ENCODE data around the gene EXOSC9. TPM values are rescaled to one million over a fixed set of nuclear protein-coding genes. Genes with fewer than 3 reads are reported as not detected.

Gene EXOSC9
- total RNA-seq, 4 donors from 2014 or later = 13.2 to 35.2 (median 22.5) TPM

DNA sequence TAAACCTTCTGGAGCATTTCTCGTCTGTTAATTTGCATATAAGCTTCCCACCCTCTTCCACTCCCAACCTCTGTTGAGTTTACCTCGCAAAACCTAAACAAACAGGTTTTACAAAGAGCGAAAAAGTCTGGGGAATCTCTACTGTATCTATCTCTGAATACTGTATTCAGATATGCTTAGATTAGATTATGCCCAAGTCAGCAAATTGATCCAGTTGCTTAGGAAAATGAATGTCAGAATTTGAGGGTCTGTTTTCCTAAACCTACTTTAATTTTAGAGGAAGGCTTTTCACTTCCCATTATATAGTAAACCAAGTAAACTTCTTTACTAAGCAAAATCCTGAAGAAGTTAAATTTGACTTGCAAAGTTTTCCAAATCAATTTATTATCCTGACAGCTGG, 15.9 kb downstream of the EXOSC9 start:
- 66 to 86% methylated on average over 3 of the region's 3 CpGs for WGBS, 2 donors (ENCODE audit: low coverage in 1 of 2)
- no peaks in the 10 kb centered on the region for H3K27me3 ChIP-seq
- H3K4me3 ChIP-seq = no peak overlapping the region
- peaks cover 0 to 59% (median 12%) of the 10 kb centered on the region in 4 donors for H3K36me3 ChIP-seq
- H3K4me1 ChIP-seq = peaks cover 0 to 4% (median 0%) of the 10 kb centered on the region in 4 donors
- H3K9me3 ChIP-seq = no peaks in the 10 kb centered on the region
- no peak for TF ChIP-seq POLR2AphosphoS5 (IDR thresholded peaks at IDR 0.05)
- intact Hi-C loops (cut with DNase I; ENCODE audit: low total_unique reads) (no loop called here), in situ Hi-C loops (cut with MboI; ENCODE audit: low pct_ligation_motif_present in 1 of 4, low pct_unique_long_range_greater_than_20kb in 1 of 4, low sequenced_read_pairs in 3 of 4) (no loop called here)
- no peak overlapping the region for H3K27ac ChIP-seq
- no peak for DNase-seq

DNA sequence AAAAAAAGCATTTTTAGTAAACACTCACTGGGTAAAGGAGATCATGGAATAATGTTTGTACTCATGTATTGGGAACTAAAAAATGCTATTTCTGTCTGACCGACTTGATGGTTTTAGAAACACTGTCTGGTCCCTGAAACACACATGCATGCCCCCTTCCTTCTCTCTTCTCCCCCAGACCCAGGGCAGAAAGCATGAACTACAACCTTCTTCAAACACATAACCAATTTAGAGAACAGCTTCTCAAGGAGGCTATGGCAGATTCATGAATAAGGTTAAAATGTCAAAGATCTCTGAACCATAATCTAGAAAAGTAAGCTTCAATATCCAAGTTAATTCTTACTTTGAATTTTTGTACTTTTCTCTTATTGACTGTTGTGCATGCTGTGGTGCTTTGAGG, 16.6 kb downstream of the EXOSC9 start:
- no peak for DNase-seq
- Histone ChIP-seq H3K4me3 (no peak overlapping the region), H3K9me3 (no peaks in the 10 kb centered on the region), H3K27me3 (no peaks in the 10 kb centered on the region), H3K27ac (no peak overlapping the region), H3K4me1 (peaks cover 0 to 10% (median 0%) of the 10 kb centered on the region in 4 donors), H3K36me3 (peaks cover 0 to 52% (median 10%) of the 10 kb centered on the region in 4 donors)
- WGBS, 2 donors (ENCODE audit: low coverage in 1 of 2) = 72 to 86% methylated on average over 1 of the region's 1 CpG
- intact Hi-C loops (cut with DNase I; ENCODE audit: low total_unique reads) (no loop called here), in situ Hi-C loops (cut with MboI; ENCODE audit: low pct_ligation_motif_present in 1 of 4, low pct_unique_long_range_greater_than_20kb in 1 of 4, low sequenced_read_pairs in 3 of 4) (no loop called here)
- TF ChIP-seq POLR2AphosphoS5 (IDR thresholded peaks at IDR 0.05) = no peak
- TF ChIP-seq CTCF (IDR thresholded peaks at IDR 0.05) = no peak
- TF ChIP-seq EP300 (IDR thresholded peaks at IDR 0.05; ENCODE audit: low read depth) = no peak
- no peak for TF ChIP-seq POLR2A (IDR thresholded peaks at IDR 0.05)

DNA sequence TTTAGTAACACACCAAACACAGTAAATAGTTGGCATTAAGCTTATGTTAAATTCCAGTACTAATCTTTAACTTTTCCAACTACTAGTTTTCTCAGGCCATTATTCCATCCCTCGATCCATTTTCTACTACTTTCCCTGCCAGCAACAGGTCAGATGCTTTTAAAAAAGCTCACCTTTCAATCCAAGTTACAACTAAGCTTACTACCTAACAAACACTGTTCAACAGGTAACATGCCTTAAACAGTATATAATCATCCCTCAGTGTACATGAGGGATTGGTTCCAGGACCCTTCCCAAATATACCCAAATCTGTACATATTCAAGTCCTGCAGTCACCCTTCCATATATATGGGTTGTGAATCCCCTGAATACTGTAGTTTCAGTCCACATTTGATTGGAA, 17.1 kb downstream of the EXOSC9 start:
- TF ChIP-seq POLR2AphosphoS5 (IDR thresholded peaks at IDR 0.05) (no peak), POLR2A (IDR thresholded peaks at IDR 0.05) (no peak), CTCF (IDR thresholded peaks at IDR 0.05) (no peak), EP300 (IDR thresholded peaks at IDR 0.05; ENCODE audit: low read depth) (no peak)
- Histone ChIP-seq H3K4me1 (peaks cover 0 to 10% (median 3%) of the 10 kb centered on the region in 4 donors), H3K27ac (no peak overlapping the region), H3K9me3 (no peaks in the 10 kb centered on the region), H3K36me3 (peaks cover 0 to 49% (median 9%) of the 10 kb centered on the region in 4 donors), H3K4me3 (no peak overlapping the region), H3K27me3 (no peaks in the 10 kb centered on the region)
- no peak for DNase-seq
- WGBS, 2 donors (ENCODE audit: low coverage in 1 of 2) = 28 to 33% methylated on average over 1 of the region's 1 CpG
- intact Hi-C loops (cut with DNase I; ENCODE audit: low total_unique reads) = no loop called here
- in situ Hi-C loops (cut with MboI; ENCODE audit: low pct_ligation_motif_present in 1 of 4, low pct_unique_long_range_greater_than_20kb in 1 of 4, low sequenced_read_pairs in 3 of 4) = no loop called here

DNA sequence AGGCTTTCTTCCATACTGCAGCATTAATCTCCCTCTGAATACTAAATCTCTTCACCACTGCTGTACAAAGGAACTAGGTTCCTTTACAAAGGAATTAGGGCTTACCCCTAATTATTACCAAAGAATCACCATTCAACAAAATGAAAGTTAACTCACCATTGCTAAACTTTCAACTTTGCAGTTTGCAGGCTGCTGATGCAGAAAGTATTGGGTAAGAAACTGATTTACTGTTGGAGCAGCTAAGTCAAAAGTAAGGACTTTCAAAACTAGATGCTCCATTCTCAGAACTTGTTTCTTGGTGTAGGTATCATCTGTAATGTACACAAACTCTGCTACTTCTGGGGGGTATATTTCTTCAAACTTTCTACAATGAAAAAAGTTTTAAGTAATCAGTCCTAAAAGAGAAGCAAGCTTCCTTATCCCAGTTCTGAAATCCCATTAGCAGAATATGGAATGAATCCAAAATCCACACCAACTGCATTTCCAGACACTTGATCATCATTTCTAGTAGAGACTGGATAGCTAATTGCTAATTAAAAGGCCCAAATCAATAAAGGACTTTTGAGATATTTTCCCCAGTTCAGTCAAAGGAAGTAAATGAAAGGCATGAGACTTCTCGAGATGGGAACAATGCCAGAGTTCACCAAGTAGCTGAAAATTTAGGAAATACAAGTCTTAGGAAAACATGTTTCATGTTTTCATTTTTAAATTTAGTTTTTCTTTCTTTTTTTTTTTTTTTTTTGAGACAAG, 18.3 kb downstream of the EXOSC9 start:
- peaks cover 2 to 13% (median 6%) of the 10 kb centered on the region in 4 donors for H3K4me1 ChIP-seq
- H3K4me3 ChIP-seq = no peak overlapping the region
- 93 to 100% methylated on average over 1 of the region's 1 CpG for WGBS, 2 donors (ENCODE audit: low coverage in 1 of 2)

More for the DNA sequence above, 18.3 kb downstream of the EXOSC9 start:
- in situ Hi-C loops (cut with MboI; ENCODE audit: low pct_ligation_motif_present in 1 of 4, low pct_unique_long_range_greater_than_20kb in 1 of 4, low sequenced_read_pairs in 3 of 4) = no loop called here
- intact Hi-C loops (cut with DNase I; ENCODE audit: low total_unique reads) = no loop called here
- no peak for DNase-seq
- Histone ChIP-seq H3K36me3 (peaks cover 0 to 37% (median 5%) of the 10 kb centered on the region in 4 donors), H3K9me3 (no peaks in the 10 kb centered on the region), H3K27ac (no peak overlapping the region), H3K27me3 (no peaks in the 10 kb centered on the region)
- TF ChIP-seq POLR2AphosphoS5 (IDR thresholded peaks at IDR 0.05) (no peak), CTCF (IDR thresholded peaks at IDR 0.05) (no peak), POLR2A (IDR thresholded peaks at IDR 0.05) (no peak), EP300 (IDR thresholded peaks at IDR 0.05; ENCODE audit: low read depth) (no peak)

Measured in transverse colon (tissue), 4 donors.